MV-4-11 (cell line): Measurements from ENCODE around the gene RNF112.

Experiments used
- DNase-seq: peaks from one replicate; lab custom pipeline; 2025; lab: John Stamatoyannopoulos, UW

Gene RNF112

DNA sequence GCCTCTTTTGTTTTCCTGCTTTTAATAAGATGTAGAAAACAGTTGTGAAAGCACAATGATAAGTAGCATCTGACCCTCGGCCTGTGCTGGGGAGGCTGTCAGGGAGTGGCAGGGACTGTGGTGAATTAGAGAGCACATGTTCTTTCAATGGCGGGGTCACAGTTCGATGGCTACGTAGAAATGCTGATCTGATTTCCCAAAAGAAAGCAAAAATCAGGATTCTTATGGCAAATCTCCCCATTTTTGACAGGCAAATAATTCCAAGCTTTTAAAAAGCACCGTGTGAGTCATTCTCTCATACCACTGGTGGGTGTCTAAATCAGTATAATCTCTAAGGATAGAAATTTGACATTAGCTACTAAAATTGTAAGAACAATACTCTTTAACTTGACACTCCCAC lies 36.9 kb upstream of the RNF112 start:
- DNase-seq, result no peak

DNA sequence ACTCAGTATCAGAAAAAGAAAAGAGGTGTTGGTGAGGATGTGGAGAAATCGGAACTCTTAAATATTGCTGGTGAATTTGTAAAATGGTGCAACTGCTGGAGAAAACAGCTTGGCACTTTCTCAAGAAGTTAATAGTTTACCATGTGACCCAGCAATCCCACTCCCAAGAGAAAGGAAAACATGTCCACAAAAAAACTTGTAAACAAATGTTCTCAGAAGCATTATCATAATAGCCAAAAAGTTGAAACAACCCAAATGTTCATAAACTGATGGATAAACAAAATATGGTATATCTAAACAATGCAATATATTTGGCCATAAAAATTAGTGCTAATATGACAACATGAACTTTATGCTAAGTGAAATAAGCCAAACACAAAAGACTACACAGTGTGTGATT lies 35.3 kb upstream of the RNF112 start:
- DNase-seq, result no peak

DNA sequence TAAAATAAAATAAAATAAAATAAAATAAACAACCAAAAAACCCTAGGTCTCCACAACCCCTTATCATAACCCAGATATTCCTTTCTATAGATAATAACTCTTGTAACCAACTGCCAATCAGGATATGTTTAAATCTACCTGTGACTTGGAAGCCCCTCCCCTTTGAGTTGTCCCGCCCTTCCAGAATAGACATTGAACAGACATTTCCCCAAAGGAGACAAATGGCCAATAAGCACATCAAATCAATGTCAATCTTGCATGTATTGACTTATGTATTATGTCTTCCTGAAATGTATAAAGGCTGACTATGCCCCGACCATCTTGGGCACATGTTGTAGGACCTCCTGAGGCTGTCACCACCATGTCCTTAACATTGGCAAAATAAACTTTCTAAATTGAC lies 34.2 kb upstream of the RNF112 start:
- DNase-seq, result no peak

DNA sequence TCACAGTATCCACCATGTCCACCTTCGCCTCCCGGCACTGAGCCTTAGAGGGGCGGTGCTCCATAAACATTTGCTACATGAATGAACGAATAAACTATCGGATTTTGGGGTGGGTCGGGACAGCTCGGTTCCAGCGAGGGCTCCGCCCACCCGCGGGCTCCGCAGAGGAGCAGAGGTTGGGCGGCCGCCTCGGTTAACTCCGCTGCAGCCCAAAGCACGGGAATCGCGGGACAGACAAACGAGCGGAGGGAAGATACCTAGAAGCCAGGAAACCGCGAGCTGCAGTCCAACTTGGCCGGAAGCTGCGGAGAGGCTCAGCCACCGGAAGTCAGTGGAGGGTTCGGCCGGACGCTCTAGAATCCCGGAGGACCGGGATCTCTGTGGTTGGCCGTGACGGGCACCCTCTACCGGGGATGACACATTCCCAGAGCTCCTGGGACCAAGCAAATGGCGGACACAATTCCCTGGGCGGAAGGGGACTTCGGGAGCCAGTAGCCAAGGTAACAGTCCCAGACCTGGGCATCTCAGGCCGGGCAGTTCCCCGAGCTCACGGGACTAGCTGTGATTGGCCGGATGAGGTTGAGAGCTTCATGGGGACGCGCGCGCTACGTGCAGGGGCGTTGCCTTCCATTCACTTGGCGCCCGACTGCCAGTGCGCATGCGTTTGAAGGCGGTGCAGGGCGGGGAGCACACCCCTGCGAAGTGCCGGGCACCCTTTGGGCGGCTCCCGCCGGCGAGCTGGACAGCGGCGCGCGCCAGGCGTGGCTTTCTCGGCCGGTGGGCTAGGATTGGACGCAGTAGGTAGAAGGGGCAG lies 33.2 kb upstream of the RNF112 start:
- DNase-seq, result peak; percentile 98

DNA sequence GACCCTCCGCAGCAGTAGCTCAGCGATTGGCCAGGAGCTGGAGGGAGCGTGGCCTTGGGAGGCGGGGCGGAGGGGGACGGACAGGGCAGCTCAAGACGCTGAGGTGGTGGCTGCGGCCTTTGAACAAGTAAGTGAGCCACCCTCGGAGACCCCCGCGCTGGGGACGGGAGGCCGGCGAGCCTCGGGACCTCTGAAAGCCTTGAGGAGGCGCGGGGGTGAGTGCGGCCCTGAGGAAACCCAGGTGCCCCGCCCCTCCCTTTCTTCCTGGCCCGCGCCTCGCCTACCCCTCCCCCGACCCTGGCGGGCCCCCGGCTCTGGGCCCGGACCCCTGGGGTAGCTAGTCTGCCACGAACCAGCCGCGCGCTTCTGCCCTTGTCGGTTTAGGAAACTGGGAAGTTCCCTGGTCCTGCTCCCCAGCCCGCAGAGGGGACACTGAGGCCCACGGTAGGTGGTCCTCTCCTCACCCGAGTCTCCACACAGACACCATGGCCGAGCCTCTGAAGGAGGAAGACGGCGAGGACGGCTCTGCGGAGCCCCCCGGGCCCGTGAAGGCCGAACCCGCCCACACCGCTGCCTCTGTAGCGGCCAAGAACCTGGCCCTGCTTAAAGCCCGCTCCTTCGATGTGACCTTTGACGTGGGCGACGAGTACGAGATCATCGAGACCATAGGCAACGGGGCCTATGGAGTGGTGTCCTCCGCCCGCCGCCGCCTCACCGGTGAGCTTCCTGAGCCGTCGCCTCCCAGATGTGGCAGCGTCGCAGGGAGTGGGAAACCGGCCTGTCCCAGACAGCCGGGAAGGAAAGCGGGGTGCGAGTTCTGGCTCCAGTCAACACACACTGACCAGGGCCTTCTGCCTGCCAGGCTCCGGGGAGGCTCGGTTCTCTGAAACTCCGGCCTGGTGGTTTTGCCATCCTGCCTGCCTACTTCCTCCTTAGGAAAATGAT lies 32.3 kb upstream of the RNF112 start, which contains the start of gene MAPK7:
MAPK7 (plus strand) TSS at position 83 of the 945 bp plus-strand sequence; CDS start at position 486, 403 bp downstream.
- DNase-seq, result no peak

DNA sequence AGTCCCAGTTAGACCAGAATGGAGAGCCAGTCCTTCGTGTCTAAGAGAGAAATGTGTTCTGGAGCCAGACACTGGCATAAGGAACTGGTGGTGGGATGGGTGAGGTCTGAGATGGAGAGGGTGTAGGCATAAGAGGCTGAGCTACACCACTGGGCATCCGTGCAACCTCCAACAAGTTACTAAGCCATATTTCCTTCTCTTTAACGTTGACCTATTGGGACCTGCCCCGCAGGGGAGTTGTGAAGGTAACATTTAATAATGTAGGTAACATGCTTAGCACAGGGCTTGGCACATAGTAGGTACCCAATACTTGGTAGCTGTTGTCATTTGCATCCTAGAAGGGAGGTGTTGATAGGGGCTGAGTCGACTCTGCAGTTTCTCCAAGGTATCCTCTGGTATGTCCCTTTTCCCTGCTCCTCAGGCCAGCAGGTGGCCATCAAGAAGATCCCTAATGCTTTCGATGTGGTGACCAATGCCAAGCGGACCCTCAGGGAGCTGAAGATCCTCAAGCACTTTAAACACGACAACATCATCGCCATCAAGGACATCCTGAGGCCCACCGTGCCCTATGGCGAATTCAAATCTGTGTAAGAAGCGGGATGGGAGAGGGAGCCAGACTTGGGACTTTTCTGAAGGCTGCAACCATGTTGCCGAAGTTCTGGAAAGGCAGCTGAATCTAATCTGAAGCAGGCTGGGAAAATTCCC lies 31.5 kb upstream of the RNF112 start:
- DNase-seq, result no peak

DNA sequence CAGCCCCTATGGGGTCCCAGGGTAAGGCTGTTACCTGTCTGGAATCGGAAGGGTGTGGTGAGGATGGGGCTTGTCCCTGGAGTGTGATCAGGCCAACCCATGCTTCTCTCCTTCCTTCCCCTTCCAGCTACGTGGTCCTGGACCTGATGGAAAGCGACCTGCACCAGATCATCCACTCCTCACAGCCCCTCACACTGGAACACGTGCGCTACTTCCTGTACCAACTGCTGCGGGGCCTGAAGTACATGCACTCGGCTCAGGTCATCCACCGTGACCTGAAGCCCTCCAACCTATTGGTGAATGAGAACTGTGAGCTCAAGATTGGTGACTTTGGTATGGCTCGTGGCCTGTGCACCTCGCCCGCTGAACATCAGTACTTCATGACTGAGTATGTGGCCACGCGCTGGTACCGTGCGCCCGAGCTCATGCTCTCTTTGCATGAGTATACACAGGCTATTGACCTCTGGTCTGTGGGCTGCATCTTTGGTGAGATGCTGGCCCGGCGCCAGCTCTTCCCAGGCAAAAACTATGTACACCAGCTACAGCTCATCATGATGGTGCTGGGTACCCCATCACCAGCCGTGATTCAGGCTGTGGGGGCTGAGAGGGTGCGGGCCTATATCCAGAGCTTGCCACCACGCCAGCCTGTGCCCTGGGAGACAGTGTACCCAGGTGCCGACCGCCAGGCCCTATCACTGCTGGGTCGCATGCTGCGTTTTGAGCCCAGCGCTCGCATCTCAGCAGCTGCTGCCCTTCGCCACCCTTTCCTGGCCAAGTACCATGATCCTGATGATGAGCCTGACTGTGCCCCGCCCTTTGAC lies 30.3 kb upstream of the RNF112 start:
- no peak for DNase-seq

DNA sequence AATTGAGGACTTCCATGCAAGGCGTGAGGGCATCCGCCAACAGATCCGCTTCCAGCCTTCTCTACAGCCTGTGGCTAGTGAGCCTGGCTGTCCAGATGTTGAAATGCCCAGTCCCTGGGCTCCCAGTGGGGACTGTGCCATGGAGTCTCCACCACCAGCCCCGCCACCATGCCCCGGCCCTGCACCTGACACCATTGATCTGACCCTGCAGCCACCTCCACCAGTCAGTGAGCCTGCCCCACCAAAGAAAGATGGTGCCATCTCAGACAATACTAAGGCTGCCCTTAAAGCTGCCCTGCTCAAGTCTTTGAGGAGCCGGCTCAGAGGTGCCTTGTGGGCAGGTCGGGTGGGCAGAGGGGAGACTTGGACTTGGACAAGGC lies 29.7 kb upstream of the RNF112 start:
- DNase-seq, result no peak

DNA sequence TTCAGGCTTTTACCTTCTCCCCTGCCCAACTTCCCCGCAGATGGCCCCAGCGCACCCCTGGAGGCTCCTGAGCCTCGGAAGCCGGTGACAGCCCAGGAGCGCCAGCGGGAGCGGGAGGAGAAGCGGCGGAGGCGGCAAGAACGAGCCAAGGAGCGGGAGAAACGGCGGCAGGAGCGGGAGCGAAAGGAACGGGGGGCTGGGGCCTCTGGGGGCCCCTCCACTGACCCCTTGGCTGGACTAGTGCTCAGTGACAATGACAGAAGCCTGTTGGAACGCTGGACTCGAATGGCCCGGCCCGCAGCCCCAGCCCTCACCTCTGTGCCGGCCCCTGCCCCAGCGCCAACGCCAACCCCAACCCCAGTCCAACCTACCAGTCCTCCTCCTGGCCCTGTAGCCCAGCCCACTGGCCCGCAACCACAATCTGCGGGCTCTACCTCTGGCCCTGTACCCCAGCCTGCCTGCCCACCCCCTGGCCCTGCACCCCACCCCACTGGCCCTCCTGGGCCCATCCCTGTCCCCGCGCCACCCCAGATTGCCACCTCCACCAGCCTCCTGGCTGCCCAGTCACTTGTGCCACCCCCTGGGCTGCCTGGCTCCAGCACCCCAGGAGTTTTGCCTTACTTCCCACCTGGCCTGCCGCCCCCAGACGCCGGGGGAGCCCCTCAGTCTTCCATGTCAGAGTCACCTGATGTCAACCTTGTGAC lies 29.1 kb upstream of the RNF112 start:
- DNase-seq, result no peak

DNA sequence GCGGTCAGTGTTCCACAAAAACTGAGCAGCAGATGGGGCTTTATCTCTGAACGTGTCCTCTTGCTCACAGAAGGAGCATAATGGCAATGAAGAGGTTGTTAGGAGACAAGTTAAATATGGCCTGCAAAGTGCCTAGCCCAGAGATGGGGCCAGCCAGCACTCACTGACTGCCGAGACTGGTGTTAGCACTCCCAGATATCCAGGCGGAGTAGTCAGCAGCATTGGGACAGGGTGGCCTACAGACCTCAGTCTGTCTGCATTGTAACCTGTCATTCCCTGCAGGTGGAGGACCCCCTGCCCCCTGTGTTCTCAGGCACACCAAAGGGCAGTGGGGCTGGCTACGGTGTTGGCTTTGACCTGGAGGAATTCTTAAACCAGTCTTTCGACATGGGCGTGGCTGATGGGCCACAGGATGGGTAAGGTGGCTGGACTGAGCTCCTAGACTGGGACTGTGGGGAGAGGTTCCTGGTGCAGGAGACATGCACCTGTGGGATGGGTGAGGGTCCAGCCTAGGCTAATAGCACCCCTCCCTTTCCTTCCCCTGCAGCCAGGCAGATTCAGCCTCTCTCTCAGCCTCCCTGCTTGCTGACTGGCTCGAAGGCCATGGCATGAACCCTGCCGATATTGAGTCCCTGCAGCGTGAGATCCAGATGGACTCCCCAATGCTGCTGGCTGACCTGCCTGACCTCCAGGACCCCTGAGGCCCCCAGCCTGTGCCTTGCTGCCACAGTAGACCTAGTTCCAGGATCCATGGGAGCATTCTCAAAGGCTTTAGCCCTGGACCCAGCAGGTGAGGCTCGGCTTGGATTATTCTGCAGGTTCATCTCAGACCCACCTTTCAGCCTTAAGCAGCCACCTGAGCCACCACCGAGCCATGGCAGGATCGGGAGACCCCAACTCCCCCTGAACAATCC lies 28.2 kb upstream of the RNF112 start:
- no peak for DNase-seq

DNA sequence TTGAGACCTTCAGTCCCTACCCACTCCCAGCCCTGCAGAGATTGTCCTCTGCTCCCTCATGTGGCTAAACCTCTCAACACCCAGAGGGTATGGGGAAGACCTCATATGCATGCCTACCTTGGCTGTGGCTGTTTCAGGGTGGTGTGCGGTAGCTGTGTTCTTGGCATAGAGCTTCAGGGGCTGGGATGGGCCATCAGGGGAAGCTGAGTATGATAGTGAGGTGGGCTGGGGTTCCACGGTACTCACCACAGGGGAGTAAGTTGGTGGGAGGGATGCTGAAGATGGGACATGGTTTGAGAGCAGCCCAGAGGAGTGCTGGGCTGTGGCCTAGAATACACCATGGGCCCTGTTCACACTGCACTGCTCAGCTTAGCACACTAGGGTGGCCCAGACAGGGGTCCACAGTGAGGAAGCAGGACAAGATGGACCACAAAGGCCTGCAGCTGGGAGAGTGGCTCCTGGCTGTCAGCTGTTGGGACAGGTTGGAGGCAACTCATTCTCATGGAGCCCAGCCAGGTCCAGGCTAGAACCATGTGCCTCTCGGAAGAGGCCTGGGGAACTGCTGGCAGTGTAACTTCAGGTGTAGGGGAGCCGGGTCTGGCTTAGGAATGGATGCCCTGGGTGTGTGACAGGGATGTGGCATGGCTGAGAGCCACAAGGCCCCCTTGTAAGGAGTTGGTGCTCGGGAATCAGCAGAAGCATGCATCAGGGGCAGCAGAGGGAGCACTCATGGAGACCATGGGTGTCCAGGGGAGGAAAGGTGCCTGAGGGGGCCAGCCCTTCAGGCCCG lies 27.2 kb upstream of the RNF112 start:
- DNase-seq, result no peak

DNA sequence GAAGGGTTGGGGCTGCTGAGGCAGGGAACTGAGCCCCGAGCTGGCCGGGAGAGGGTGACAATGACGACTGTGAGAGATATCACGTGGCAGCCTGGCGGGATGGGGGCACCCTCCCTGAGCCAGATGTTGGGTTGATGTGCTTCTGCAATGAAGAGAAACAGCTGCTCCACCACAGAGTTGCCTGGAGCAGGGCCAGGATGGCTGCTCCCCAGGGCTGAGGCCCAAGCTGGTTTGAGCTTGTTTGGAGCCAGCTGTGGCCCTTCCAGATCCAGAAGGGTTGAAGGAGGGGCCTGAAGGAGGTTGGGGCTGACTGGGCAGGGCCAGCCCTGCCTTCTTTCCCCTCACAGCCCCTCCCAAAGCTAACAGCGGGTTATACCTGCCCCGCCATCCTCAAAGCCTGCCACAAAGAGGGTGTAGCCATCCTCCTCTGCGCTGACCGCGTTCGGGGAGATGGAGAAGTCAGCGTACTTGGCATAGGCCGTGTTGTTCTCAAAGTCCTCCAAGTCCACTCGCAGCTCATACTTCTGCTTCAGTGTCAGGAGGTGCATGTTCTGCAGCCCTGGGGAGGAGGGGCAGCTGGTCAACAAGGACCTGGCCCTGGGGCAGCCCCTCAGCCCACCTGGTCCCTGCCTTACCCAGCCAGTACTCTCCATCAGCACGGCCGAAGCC lies 26.2 kb upstream of the RNF112 start:
- DNase-seq, result peak; percentile 92

DNA sequence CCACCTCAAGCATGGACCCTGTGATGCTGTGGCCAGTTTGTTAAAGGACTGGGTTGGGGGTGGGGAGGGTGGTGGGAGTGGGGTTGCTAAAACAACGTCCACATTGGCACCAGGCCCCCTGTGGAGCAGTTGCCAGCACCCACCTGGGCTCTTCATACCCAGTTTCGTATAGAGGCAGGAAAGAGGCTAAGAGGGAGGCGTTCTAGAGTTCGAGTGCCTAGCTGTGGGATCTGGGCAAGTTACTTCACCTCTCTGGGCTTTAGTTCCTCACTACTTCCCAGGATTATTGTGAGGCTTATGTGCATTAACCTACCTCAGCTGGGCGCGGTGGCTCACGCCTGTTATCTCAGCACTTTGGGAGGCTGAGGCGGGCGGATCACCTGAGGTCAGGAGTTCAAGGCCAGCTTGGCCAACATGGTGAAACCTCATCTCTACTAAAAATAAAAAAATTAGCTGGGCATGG lies 25.5 kb upstream of the RNF112 start:
- DNase-seq, result no peak

DNA sequence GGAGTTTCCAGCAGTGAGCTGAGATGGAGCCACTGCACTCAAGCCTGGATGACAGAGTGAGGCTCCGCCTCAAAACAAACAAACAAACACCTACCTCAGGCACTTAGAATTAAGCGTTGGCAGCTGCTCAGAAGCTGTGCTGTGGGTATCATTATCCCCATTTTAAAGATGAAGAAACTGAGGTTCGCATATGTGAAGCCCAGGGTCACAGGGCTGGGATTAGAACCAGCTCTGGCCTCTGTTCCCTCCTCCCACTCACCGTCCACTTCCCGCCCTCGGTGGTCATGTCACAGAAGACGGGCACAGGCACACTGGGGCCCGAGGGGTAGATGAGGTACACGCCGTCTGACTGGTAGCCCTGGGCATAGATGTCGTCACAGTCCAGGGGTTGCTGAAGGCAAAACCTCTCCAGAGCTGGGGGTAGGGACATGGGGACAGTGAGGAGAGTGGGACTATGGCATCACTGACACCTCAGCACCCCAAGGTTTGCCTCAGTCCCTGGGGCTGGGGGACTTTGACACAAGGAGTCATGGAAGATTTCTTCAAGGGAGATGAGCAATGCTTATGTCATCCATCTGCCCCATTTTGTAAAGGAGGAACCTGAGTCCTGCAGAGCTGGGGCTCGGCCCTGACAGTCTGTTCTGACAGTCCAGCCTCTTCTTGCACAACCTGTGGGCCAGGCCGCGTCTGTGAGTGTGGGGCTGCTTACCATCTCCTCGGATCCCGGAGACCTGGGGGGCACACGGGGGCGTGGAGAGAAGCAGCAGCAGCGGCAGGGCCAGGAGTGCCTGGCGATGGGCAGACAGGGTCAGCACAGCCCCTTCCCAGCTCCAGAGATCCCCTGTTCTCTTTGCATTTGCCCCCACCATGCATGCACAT lies 24.7 kb upstream of the RNF112 start:
- peak; percentile 88 for DNase-seq

DNA sequence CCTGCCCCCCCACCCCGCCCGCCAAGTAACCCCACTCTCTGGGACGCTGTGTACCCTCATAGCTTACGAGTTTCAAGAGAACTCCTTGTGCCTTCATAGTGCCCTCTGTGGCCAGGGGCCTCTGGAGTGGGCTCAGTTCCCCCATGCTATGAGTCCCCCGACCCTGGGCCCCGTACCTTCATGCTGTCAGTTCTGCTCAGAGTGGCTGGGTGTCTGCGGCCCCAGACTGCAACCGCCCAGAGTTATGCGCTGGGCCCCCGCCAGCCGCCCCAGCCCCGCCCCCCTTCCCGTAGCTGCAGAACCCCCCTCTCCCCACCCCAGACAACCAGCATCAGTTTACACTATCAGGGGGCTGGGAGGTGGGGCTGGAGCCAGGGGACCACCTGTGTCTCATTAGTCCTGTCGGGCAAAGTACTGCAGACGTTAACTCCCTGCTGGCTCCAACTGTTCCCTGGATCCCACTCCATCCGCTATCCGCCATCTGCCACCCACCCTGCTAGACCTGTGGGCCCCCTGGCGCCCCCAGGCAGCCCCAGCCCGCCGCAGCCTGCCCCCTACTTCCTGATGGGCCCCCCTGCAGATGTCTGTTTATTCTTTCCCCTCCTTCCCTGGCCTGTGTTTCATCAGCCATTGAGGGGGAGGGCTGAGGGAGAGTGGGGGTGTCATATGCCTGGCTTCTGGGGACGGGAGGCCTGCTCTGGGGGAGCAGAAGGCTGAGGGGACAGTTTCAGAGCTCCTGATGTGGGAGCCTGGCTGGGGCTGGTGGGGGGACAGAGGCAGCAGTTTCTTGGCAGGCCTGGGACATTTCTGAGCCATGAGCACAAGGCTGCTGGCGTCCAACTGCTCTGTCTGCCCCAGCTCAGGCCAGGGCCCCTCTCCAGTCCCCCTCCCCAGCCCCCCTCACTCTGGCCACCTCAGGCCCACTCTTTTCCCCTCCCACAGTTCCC lies 23.8 kb upstream of the RNF112 start, which contains the start of gene MFAP4:
MFAP4 (minus strand) TSS at position 217 of the 947 bp plus-strand sequence; CDS start at position 182, 35 bp downstream.
- no peak for DNase-seq
